H1 (cell line): Measurements from ENCODE around the gene PITPNC1. TPM values are rescaled to one million over a fixed set of nuclear protein-coding genes. Genes with fewer than 3 reads are reported as not detected.

Experiments
- CTCF ChIA-PET: fragments of 300-600 bp; sonication (Branson Sonifier 250); formaldehyde crosslinking; loops from one replicate; lab custom pipeline; 2021; ENCODE audit not compliant: partially characterized antibody; lab: Charles Lee
- POLR2A ChIA-PET: fragments of 300-600 bp; sonication (Branson Sonifier 250); formaldehyde crosslinking; loops from one replicate; lab custom pipeline; 2021; ENCODE audit warnings: inconsistent platforms; ENCODE audit not compliant: partially characterized antibody; lab: Charles Lee
- DNase-seq, 2 experiments: peaks; one replicate each; pipeline versions ENCODE4 v3.0.0 to v3.0.0-alpha.2; 2010 to 2022; ENCODE audit warnings: low spot score in 2 of 2, low read depth in 1 of 2, mixed read lengths in 1 of 2
- FAIRE-seq: peaks from 2 replicates; lab custom pipeline; 2011; peaks lifted over from hg19 to GRCh38; lab: Jason Lieb, UNC
- H2AFZ ChIP-seq: 2 replicates; pipeline ENCODE4 v1.8.1; 2012; ENCODE audit warnings: low read length, inconsistent platforms
- H2AK5ac ChIP-seq: 2 replicates; pipeline ENCODE4 v1.6.1; 2013; ENCODE audit warnings: low read depth, low read length
- H2BK120ac ChIP-seq: replicated peaks from 2 replicates; pipeline ENCODE3; 2013; ENCODE audit warnings: low read depth, low read length, inconsistent platforms
- H2BK12ac ChIP-seq: 2 replicates; pipeline ENCODE4 v1.6.1; 2013; ENCODE audit warnings: low read depth, low read length
- H2BK15ac ChIP-seq: 2 replicates; pipeline ENCODE4 v1.6.1; 2013; ENCODE audit warnings: low read length
- H2BK20ac ChIP-seq: 2 replicates; pipeline ENCODE4 v1.6.1; 2013; ENCODE audit warnings: low read length
- H2BK5ac ChIP-seq: 2 replicates; pipeline ENCODE4 v1.6.1; 2013; ENCODE audit warnings: low read depth, low read length
- H3K14ac ChIP-seq: 2 replicates; pipeline ENCODE4 v1.6.1; 2013; ENCODE audit warnings: inconsistent platforms; ENCODE audit not compliant: insufficient read length
- H3K18ac ChIP-seq: 2 replicates; pipeline ENCODE4 v1.6.1; 2013; ENCODE audit warnings: low read length; ENCODE audit errors: extremely low read depth
- H3K23ac ChIP-seq: 2 replicates; pipeline ENCODE4 v1.6.1; 2013; ENCODE audit warnings: inconsistent platforms; ENCODE audit not compliant: insufficient read length
- H3K23me2 ChIP-seq: 2 replicates; pipeline ENCODE4 v1.6.1; 2013; ENCODE audit warnings: low read depth, low read length
- H3K27ac ChIP-seq: 2 replicates; pipeline ENCODE4 v1.6.1; 2011; ENCODE audit warnings: low read depth, low read length, inconsistent platforms
- H3K27me3 ChIP-seq, 4 experiments: replicated peaks in 1 of 4; 1 replicate in 1 of 4; 2 replicates in 3 of 4; pipeline versions ENCODE4 v1.6.1 to v1.8.1; 2011 to 2013; ENCODE audit warnings: low read length in 3 of 4, mild to moderate bottlenecking in 3 of 4, inconsistent platforms in 2 of 4, mixed read lengths in 2 of 4, moderate library complexity in 1 of 4; ENCODE audit not compliant: control insufficient read depth in 3 of 4, insufficient read depth in 3 of 4; ENCODE audit errors: extremely low read depth in 1 of 4
- H3K36me3 ChIP-seq, 4 experiments: 2 replicates each; pipeline versions ENCODE4 v1.6.1 to v1.8.1; 2011 to 2013; ENCODE audit warnings: mild to moderate bottlenecking in 4 of 4, low read length in 3 of 4, moderate library complexity in 2 of 4, control low read depth in 1 of 4, inconsistent platforms in 1 of 4; ENCODE audit not compliant: insufficient read depth in 4 of 4, control insufficient read depth in 2 of 4
- H3K4ac ChIP-seq: replicated peaks from 2 replicates; pipeline ENCODE3; 2013; ENCODE audit warnings: low read length, low read depth, mixed read lengths, inconsistent platforms; ENCODE audit not compliant: insufficient read length
- H3K4me1 ChIP-seq, 4 experiments: replicated peaks in 1 of 4; 1 replicate in 1 of 4; 2 replicates in 3 of 4; pipeline versions ENCODE4 v1.6.1 to v1.8.1; 2011 to 2013; ENCODE audit warnings: low read length in 3 of 4, inconsistent platforms in 2 of 4, mixed read lengths in 1 of 4; ENCODE audit not compliant: insufficient read depth in 4 of 4, control insufficient read depth in 3 of 4
- H3K4me2 ChIP-seq, 2 experiments: 2 replicates each; pipeline versions ENCODE4 v1.6.1 to v1.8.1; 2011 to 2013; ENCODE audit warnings: low read depth in 2 of 2, low read length in 2 of 2, control low read depth in 1 of 2, inconsistent platforms in 1 of 2, mild to moderate bottlenecking in 1 of 2; ENCODE audit not compliant: insufficient read depth in 1 of 2
- H3K4me3 ChIP-seq, 4 experiments: fragments of 200-600, 300-600 bp in 1 of 4; sonication (generic), shearing (Covaris generic), sonication (Bioruptor Twin) in 1 of 4; 2 replicates each; pipeline versions ENCODE4 v1.5.1 to v1.8.1; 2011 to 2016; ENCODE audit warnings: low read length in 4 of 4, low read depth in 3 of 4, control low read depth in 2 of 4, inconsistent platforms in 2 of 4, mild to moderate bottlenecking in 2 of 4, mixed read lengths in 1 of 4, moderate library complexity in 1 of 4; ENCODE audit not compliant: insufficient read depth in 2 of 4; ENCODE audit errors: extremely low read depth in 1 of 4
- H3K56ac ChIP-seq: replicated peaks from 2 replicates; pipeline ENCODE3; 2013; ENCODE audit warnings: low read depth, mild to moderate bottlenecking, mixed read lengths, low read length, inconsistent platforms; ENCODE audit not compliant: insufficient read length
- H3K79me1 ChIP-seq: 2 replicates; pipeline ENCODE4 v1.6.1; 2013; ENCODE audit warnings: low read depth, low read length, control low read depth
- H3K79me2 ChIP-seq, 2 experiments: 2 replicates each; pipeline versions ENCODE4 v1.6.1 to v1.8.1; 2012 to 2013; ENCODE audit warnings: low read length in 2 of 2, mild to moderate bottlenecking in 2 of 2, inconsistent platforms in 1 of 2; ENCODE audit not compliant: insufficient read depth in 2 of 2, control insufficient read depth in 1 of 2
- H3K9ac ChIP-seq, 4 experiments: replicated peaks in 1 of 4; 1 replicate in 1 of 4; 2 replicates in 3 of 4; pipeline versions ENCODE4 v1.6.1 to v1.8.1; 2011 to 2013; ENCODE audit warnings: low read depth in 3 of 4, low read length in 3 of 4, control low read depth in 2 of 4, mild to moderate bottlenecking in 2 of 4, moderate library complexity in 2 of 4, inconsistent platforms in 1 of 4; ENCODE audit errors: extremely low read depth in 1 of 4
- H3K9me3 ChIP-seq, 2 experiments: 2 replicates each; pipeline versions ENCODE4 v1.6.1 to v1.8.1; 2012 to 2013; ENCODE audit warnings: mild to moderate bottlenecking in 2 of 2, moderate library complexity in 2 of 2, control low read depth in 1 of 2, inconsistent platforms in 1 of 2, low read depth in 1 of 2, low read length in 1 of 2, mixed read lengths in 1 of 2; ENCODE audit not compliant: insufficient read depth in 2 of 2
- H4K20me1 ChIP-seq, 2 experiments: replicated peaks in 1 of 2; 2 replicates each; pipeline versions ENCODE3 to v1.8.1; 2011 to 2013; ENCODE audit warnings: inconsistent platforms in 2 of 2, low read length in 2 of 2, mild to moderate bottlenecking in 1 of 2; ENCODE audit not compliant: insufficient read depth in 2 of 2, control insufficient read depth in 1 of 2
- H4K5ac ChIP-seq: 2 replicates; pipeline ENCODE4 v1.6.1; 2013; ENCODE audit warnings: low read length, low read depth, mixed read lengths, inconsistent platforms; ENCODE audit not compliant: insufficient read length
- H4K8ac ChIP-seq: 2 replicates; pipeline ENCODE4 v1.8.0; 2013; ENCODE audit warnings: mild to moderate bottlenecking, moderate library complexity, low read length, inconsistent platforms; ENCODE audit not compliant: insufficient read depth; ENCODE audit errors: extremely low read depth
- H4K91ac ChIP-seq: replicated peaks from 2 replicates; pipeline ENCODE3; 2013; ENCODE audit warnings: low read length, mixed read lengths, inconsistent platforms; ENCODE audit not compliant: insufficient read length
- BACH1 ChIP-seq: IDR thresholded peaks from 2 replicates; pipeline ENCODE4 v1.6.1; 2012; ENCODE audit warnings: low read length, improper control_type of control experiment
- BCL11A ChIP-seq, 2 experiments: IDR thresholded peaks; one replicate each; pipeline ENCODE4 v1.6.1; 2011; ENCODE audit warnings: low read depth in 2 of 2, low read length in 2 of 2, mild to moderate bottlenecking in 2 of 2
- CBX8 ChIP-seq: fragments of 300-800, 300-1000 bp; sonication (generic); IDR thresholded peaks from 2 replicates; pipeline ENCODE4 v1.7.1; 2016; ENCODE audit warnings: low read depth, low read length, borderline replicate concordance
- CHD2 ChIP-seq: IDR thresholded peaks from 2 replicates; pipeline ENCODE4 v1.6.1; 2012; ENCODE audit warnings: low read length, improper control_type of control experiment
- EGR1 ChIP-seq: IDR thresholded peaks from 2 replicates; pipeline ENCODE4 v1.6.1; 2011; ENCODE audit warnings: low read depth, low read length, borderline replicate concordance
- KDM4A ChIP-seq: IDR thresholded peaks from one replicate; pipeline ENCODE4 v1.7.1; 2012; ENCODE audit warnings: low read depth, mild to moderate bottlenecking, moderate library complexity, low read length, inconsistent platforms; ENCODE audit not compliant: severe bottlenecking
- PHF8 ChIP-seq: fragments of 200-600 bp; sonication (generic); conservative IDR thresholded peaks from 2 replicates; pipeline ENCODE4 v1.7.1; 2012; ENCODE audit warnings: low read depth, mild to moderate bottlenecking, inconsistent platforms, low read length, moderate library complexity
- POLR2AphosphoS5 ChIP-seq: IDR thresholded peaks from 2 replicates; pipeline ENCODE4 v1.6.1; 2011; ENCODE audit warnings: low read depth, low read length
- SIN3A ChIP-seq, 2 experiments: IDR thresholded peaks in 1 of 2; conservative IDR thresholded peaks in 1 of 2; 2 replicates each; pipeline ENCODE4 v1.6.1; 2011 to 2012; ENCODE audit warnings: low read length in 2 of 2, improper control_type of control experiment in 1 of 2, low read depth in 1 of 2, mild to moderate bottlenecking in 1 of 2
- SUZ12 ChIP-seq: fragments of 200-600 bp; sonication (generic); IDR thresholded peaks from 2 replicates; pipeline ENCODE4 v1.6.1; 2012; ENCODE audit warnings: mild to moderate bottlenecking, inconsistent platforms, low read length, moderate library complexity, mixed read lengths
- TCF12 ChIP-seq: IDR thresholded peaks from 2 replicates; pipeline ENCODE4 v1.6.1; 2011; ENCODE audit warnings: low read depth, mild to moderate bottlenecking, low read length
- WGBS, 2 experiments: shearing (Covaris generic) in 1 of 2; methylation state at CpG; one replicate each; pipeline versions ENCODE4 v1.1.6 to v1.1.7; 2013 to 2015; ENCODE audit warnings: low lambda C conversion rate in 2 of 2, mixed read lengths in 2 of 2, inconsistent platforms in 1 of 2, low coverage in 1 of 2, missing lambda C conversion rate in 1 of 2; ENCODE audit not compliant: insufficient replicate concordance in 2 of 2, insufficient coverage in 1 of 2, insufficient read length in 1 of 2; ENCODE audit errors: extremely low coverage in 1 of 2, missing lambda C conversion rate in 1 of 2; 5-methylcytosine and 5-hydroxymethylcytosine counted together
- polyA plus RNA-seq, 7 experiments: library from polyadenylated mRNA; depleted of rRNA in 3 of 7; stranded (reverse) in 5 of 7; unstranded in 2 of 7; fragments of >200 nt in 5 of 7; fragments of 200-250 nt in 2 of 7; gene quantifications; 1 replicate in 5 of 7; 2 replicates in 1 of 7; 4 replicates in 1 of 7; pipeline versions ENCODE4 v1.2.1 to v1.2.3, GENCODE V29; 2011 to 2013; ENCODE audit warnings: missing spikeins in 2 of 7, mixed read lengths in 2 of 7
- total RNA-seq: library from RNA; stranded (reverse); fragmentation: NEBNext Ultra II Directional; extraction: Animal tissue kit (Norgen Biotek cat#: 25700); gene quantifications from 2 replicates; pipeline ENCODE4 v1.2.1, GENCODE V29; 2021
- TF ChIP-seq, protein P1 (sequence below), 3 experiments: IDR thresholded peaks; 1 replicate in 2 of 3; 2 replicates in 1 of 3; pipeline versions ENCODE4 v1.5.1 to v1.6.1; 2011; ENCODE audit warnings: low read length in 3 of 3, mild to moderate bottlenecking in 3 of 3, inconsistent platforms in 2 of 3, low read depth in 1 of 3, moderate library complexity in 1 of 3; ENCODE audit not compliant: insufficient read depth in 1 of 3; ENCODE audit errors: control extremely low read depth in 1 of 3

The PITPNC1 gene
- total and polyA plus RNA-seq, 2 of the 8 experiments (the other 6 are each of a cell fraction or from before 2014, with no cell fraction given) = 17.6 to 54.7 TPM

DNA sequence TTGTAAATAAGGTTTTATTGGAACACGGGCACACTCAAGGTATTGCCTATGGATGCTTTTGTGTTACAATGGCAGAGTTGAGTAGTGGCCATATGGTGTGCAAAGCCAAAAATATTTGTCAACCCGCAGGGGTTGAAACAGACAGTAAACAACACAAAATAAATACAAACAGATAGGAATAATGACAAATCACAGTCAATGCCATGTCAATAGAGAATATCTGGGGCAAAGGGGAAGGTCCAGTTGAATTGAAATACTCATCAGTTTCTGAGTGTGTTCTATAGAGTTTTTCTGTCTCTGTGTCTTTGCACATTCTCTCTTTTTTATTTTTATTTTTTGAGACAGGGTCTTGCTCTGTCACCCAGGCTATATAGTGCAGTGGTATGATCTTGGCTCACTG lies 37.5 kb downstream of the PITPNC1 start:
- Histone ChIP-seq H3K79me1 (peaks cover 6% of the 10 kb centered on the region), H2AK5ac (no peak overlapping the region), H3K27me3 (no peaks in the 10 kb centered on the region), H4K20me1 (no peaks in the 10 kb centered on the region), H2BK5ac (no peak overlapping the region), H2BK12ac (no peak overlapping the region), H4K5ac (no peak overlapping the region), H3K4me1 (no peaks in the 10 kb centered on the region), H3K18ac (no peak overlapping the region), H4K91ac (no peak overlapping the region), H4K8ac (no peak overlapping the region), H2AFZ (no peak overlapping the region), H3K9me3 (peaks cover 4 to 5% of the 10 kb centered on the region in 2 experiments; a peak in 2 of 4 replicates), H2BK20ac (no peak overlapping the region), H3K4ac (no peak overlapping the region), H2BK15ac (no peak overlapping the region), H3K23ac (no peak overlapping the region), H3K27ac (no peak overlapping the region), H3K56ac (no peak overlapping the region), H3K14ac (no peak overlapping the region), H2BK120ac (no peak overlapping the region), H3K79me2 (peaks cover 13 to 79% of the 10 kb centered on the region in 2 experiments), H3K36me3 (no peaks in the 10 kb centered on the region; a peak in 1 of 8 replicates), H3K23me2 (no peaks in the 10 kb centered on the region), H3K4me3 (no peak overlapping the region), H3K9ac (no peak overlapping the region), H3K4me2 (no peak overlapping the region)
- FAIRE-seq (no peak), DNase-seq (no peak)
- CTCF ChIA-PET = no interaction called here
- 93% methylated on average over 2 of the region's 2 CpGs; no CpG with 5 or more reads in 1 of the 2 experiments for WGBS, 2 experiments
- TF ChIP-seq CBX8 = no peak
- no peak for TF ChIP-seq SIN3A (conservative IDR thresholded peaks at IDR 0.05 in 1 of 2, IDR thresholded peaks at IDR 0.05 in 1 of 2; ENCODE audit: low read depth in 1 of 2, low read length in 2 of 2)
- TF ChIP-seq BACH1 = no peak
- no peak for TF ChIP-seq SUZ12
- TF ChIP-seq CHD2 = no peak
- no peak for TF ChIP-seq POLR2AphosphoS5
- TF ChIP-seq PHF8 = no peak
- no peak for TF ChIP-seq KDM4A
- TF ChIP-seq BCL11A (IDR thresholded peaks at IDR 0.05; ENCODE audit: low read depth in 2 of 2, low read length in 2 of 2) = no peak
- TF ChIP-seq, protein P1, sequence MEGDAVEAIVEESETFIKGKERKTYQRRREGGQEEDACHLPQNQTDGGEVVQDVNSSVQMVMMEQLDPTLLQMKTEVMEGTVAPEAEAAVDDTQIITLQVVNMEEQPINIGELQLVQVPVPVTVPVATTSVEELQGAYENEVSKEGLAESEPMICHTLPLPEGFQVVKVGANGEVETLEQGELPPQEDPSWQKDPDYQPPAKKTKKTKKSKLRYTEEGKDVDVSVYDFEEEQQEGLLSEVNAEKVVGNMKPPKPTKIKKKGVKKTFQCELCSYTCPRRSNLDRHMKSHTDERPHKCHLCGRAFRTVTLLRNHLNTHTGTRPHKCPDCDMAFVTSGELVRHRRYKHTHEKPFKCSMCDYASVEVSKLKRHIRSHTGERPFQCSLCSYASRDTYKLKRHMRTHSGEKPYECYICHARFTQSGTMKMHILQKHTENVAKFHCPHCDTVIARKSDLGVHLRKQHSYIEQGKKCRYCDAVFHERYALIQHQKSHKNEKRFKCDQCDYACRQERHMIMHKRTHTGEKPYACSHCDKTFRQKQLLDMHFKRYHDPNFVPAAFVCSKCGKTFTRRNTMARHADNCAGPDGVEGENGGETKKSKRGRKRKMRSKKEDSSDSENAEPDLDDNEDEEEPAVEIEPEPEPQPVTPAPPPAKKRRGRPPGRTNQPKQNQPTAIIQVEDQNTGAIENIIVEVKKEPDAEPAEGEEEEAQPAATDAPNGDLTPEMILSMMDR (IDR thresholded peaks at IDR 0.05; ENCODE audit: control extremely low read depth in 1 of 3, insufficient read depth in 1 of 3, low read depth in 1 of 3, low read length in 3 of 3) = no peak
- no peak for TF ChIP-seq TCF12
- TF ChIP-seq EGR1 = no peak
- POLR2A ChIA-PET = no interaction called here
